HG03108 (cell line): Measurements from ENCODE around the gene SUPT6H.
"Not testable (repeated sequence)": the region's sequence is repeated elsewhere in the genome, so short reads cannot be mapped to it uniquely, and the experiment has no call there.

Experiments used
- ATAC-seq: cut with Tn5 transposase; IDR thresholded peaks from one replicate; pipeline ENCODE4 v1.9.1; 2021; ENCODE audit warnings: moderate library complexity; ENCODE audit not compliant: unreplicated experiment

The SUPT6H gene

GRCh38 chr17:28646039-28646754 is 15.8 kb upstream of the SUPT6H start:
- ATAC-seq: no peak

GRCh38 chr17:28648698-28649097 is 13.3 kb upstream of the SUPT6H start:
- no peak for ATAC-seq

- no peak for ATAC-seq
These were observed 6.8 kb upstream of the SUPT6H start for GRCh38 chr17:28655160-28655559.

- no peak for ATAC-seq
These were observed 4.2 kb upstream of the SUPT6H start for GRCh38 chr17:28657756-28658155.

- ATAC-seq: not testable (repeated sequence)
These were observed 3.7 kb upstream of the SUPT6H start for GRCh38 chr17:28658342-28658741.

GRCh38 chr17:28658766-28659496 is 3.1 kb upstream of the SUPT6H start:
- ATAC-seq: not testable (repeated sequence)

GRCh38 chr17:28659497-28659881 is 2.5 kb upstream of the SUPT6H start:
- ATAC-seq: not testable (repeated sequence)

GRCh38 chr17:28662527-28662829 is 473 bp downstream of the SUPT6H start:
- no peak for ATAC-seq

GRCh38 chr17:28663723-28664122 is 1.7 kb downstream of the SUPT6H start:
- ATAC-seq: no peak

- no peak for ATAC-seq
These were observed 4.0 kb downstream of the SUPT6H start for GRCh38 chr17:28665994-28666393.

- ATAC-seq: no peak
These were observed 5.9 kb downstream of the SUPT6H start for GRCh38 chr17:28667870-28668269.

GRCh38 chr17:28669918-28670317 is 7.9 kb downstream of the SUPT6H start:
- no peak for ATAC-seq

GRCh38 chr17:28675490-28675889 is 13.5 kb downstream of the SUPT6H start:
- no peak for ATAC-seq

GRCh38 chr17:28675980-28676379 is 14.0 kb downstream of the SUPT6H start:
- no peak for ATAC-seq

- ATAC-seq: no peak
These were observed 20.6 kb downstream of the SUPT6H start for GRCh38 chr17:28682655-28683054.

GRCh38 chr17:28684963-28685362 is 23.0 kb downstream of the SUPT6H start:
- ATAC-seq: no peak

- no peak for ATAC-seq
These were observed 23.4 kb downstream of the SUPT6H start for GRCh38 chr17:28685366-28685765.

GRCh38 chr17:28686296-28686695 is 24.3 kb downstream of the SUPT6H start:
- ATAC-seq: no peak

- ATAC-seq: no peak
These were observed 26.5 kb downstream of the SUPT6H start for GRCh38 chr17:28688481-28688880.

GRCh38 chr17:28689011-28689410 is 27.0 kb downstream of the SUPT6H start:
- no peak for ATAC-seq

GRCh38 chr17:28693869-28694268 is 31.9 kb downstream of the SUPT6H start:
- ATAC-seq: no peak

GRCh38 chr17:28698253-28698941 is 36.4 kb downstream of the SUPT6H start:
- ATAC-seq: no peak
